Astrocyte (in vitro differentiated cells and primary cell): ENCODE measurements around the gene THRA.

Experiments
- EZH2 ChIP-seq: IDR thresholded peaks from 2 replicates; pipeline ENCODE4 v1.6.1; 2012; ENCODE audit warnings: mild to moderate bottlenecking, low read length, inconsistent platforms; ENCODE audit not compliant: insufficient read depth
- TF ChIP-seq, protein P1 (sequence below): IDR thresholded peaks from 2 replicates; pipeline ENCODE4 v1.5.1; 2011; ENCODE audit warnings: low read depth, mild to moderate bottlenecking, inconsistent platforms, low read length, moderate library complexity; ENCODE audit not compliant: insufficient read depth

DNA sequence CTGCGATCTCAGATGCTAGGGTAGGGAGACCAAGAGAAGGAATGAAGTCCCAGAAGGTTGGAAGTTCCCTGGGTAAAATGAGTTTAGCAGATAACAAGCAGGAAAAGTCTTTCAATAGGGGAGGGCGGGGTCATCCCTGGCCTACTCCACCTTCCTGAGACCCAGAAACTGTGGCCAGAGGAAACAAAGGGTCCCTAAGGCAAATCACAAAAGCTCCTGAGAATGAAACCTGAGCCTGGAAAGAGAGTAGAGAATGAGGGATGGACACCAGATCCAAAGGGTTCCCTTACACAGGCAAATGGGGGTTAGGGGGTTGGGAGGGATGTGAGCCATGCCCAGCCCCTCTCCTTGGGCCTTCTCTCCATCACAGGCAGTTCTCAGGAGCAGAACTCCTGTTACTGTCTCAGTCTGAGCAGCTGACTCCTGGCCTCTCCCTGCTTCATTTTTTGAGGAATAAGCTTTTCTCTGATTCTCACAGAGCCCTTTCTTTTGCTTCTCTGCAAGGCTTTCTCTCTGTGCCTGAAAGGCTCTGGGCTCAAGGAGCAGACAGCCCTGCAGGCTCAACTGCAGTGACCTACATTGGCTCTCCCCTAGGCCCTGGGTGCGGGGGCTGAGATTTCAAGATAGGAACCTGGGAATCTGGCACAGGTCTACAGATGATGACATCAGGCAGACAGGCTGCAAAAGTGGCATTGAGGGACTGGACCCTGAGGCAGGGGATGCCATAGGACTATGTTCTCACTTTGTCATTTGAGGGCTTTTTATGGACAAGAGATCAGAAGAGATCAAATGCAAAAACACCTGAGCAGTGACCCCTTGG lies 47.5 kb downstream of the THRA start:
- TF ChIP-seq, protein P1, sequence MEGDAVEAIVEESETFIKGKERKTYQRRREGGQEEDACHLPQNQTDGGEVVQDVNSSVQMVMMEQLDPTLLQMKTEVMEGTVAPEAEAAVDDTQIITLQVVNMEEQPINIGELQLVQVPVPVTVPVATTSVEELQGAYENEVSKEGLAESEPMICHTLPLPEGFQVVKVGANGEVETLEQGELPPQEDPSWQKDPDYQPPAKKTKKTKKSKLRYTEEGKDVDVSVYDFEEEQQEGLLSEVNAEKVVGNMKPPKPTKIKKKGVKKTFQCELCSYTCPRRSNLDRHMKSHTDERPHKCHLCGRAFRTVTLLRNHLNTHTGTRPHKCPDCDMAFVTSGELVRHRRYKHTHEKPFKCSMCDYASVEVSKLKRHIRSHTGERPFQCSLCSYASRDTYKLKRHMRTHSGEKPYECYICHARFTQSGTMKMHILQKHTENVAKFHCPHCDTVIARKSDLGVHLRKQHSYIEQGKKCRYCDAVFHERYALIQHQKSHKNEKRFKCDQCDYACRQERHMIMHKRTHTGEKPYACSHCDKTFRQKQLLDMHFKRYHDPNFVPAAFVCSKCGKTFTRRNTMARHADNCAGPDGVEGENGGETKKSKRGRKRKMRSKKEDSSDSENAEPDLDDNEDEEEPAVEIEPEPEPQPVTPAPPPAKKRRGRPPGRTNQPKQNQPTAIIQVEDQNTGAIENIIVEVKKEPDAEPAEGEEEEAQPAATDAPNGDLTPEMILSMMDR: no peak
- no peak for TF ChIP-seq EZH2
